ENCODE data around the gene GNB1. TPM values are rescaled to one million over a fixed set of nuclear protein-coding genes. Genes with fewer than 3 reads are reported as not detected.

Gene GNB1
- total RNA-seq, 1 experiment from 2014 or later, result 611 TPM

- peak; percentile 50 for TF ChIP-seq CTCF (conservative IDR thresholded peaks at IDR 0.05; ENCODE audit: low read depth, low read length)
- TF ChIP-seq EZH2 (IDR thresholded peaks at IDR 0.05; ENCODE audit: borderline replicate concordance, low read depth, low read length, poor library complexity, severe bottlenecking), result no peak
- no peak overlapping the region for H3K4me3 ChIP-seq (ENCODE audit: low read depth, low read length, poor library complexity, severe bottlenecking)
- peaks cover 89% of the 10 kb centered on the region for H3K36me3 ChIP-seq (ENCODE audit: insufficient read depth, low read length, poor library complexity, severe bottlenecking)
- no peaks in the 10 kb centered on the region for H3K27me3 ChIP-seq (replicated peaks; ENCODE audit: insufficient read depth, low read depth, low read length, poor library complexity)
- H3K4me1 ChIP-seq (ENCODE audit: insufficient read depth, low read length, poor library complexity, severe bottlenecking), result no peaks in the 10 kb centered on the region
- ChIA-PET POLR2A (ENCODE audit: low non-redundant PET) (no interaction called here), CTCF (interaction anchor here (1.4 kb wide), 1 partner anchor 117 kb away, joined by 9 read pairs; no protein-coding TSS in a partner anchor)
- no peak for DNase-seq (ENCODE audit: low spot score)
- no TSS peak for BruUV-seq (replicated peaks)
- intact Hi-C loops (cut with micrococcal nuclease; ENCODE audit: unreplicated experiment), result no loop called here
- H3K27ac ChIP-seq (ENCODE audit: low read depth, low read length, poor library complexity, severe bottlenecking), result peak overlapping the region; percentile 50
- no peaks in the 10 kb centered on the region for H3K9me3 ChIP-seq (ENCODE audit: low read depth, low read length, poor library complexity, severe bottlenecking)
Measured at GRCh38 chr1:1788646-1789431, 102.0 kb downstream of the GNB1 start.

GRCh38 chr1:1788136-1788535 lies 102.8 kb downstream of the GNB1 start:
- CTCF ChIA-PET, result no interaction called here
- H3K4me1 ChIP-seq (ENCODE audit: insufficient read depth, low read length, poor library complexity, severe bottlenecking), result no peaks in the 10 kb centered on the region
- no TSS peak for BruUV-seq (replicated peaks)

GRCh38 chr1:1786836-1787605 lies 103.9 kb downstream of the GNB1 start:
- H3K4me1 ChIP-seq (ENCODE audit: insufficient read depth, low read length, poor library complexity, severe bottlenecking), result peaks cover 4% of the 10 kb centered on the region
- POLR2A ChIA-PET (ENCODE audit: low non-redundant PET), result no interaction called here
- CTCF ChIA-PET, result no interaction called here
- peaks cover 71% of the 10 kb centered on the region for H3K36me3 ChIP-seq (ENCODE audit: insufficient read depth, low read length, poor library complexity, severe bottlenecking)
- TF ChIP-seq EZH2 (IDR thresholded peaks at IDR 0.05; ENCODE audit: borderline replicate concordance, low read depth, low read length, poor library complexity, severe bottlenecking) (no peak), CTCF (conservative IDR thresholded peaks at IDR 0.05; ENCODE audit: low read depth, low read length) (no peak)
- no peak for DNase-seq (ENCODE audit: low spot score)
- no TSS peak for BruUV-seq (replicated peaks)
- intact Hi-C loops (cut with micrococcal nuclease; ENCODE audit: unreplicated experiment), result no loop called here
- H3K4me3 ChIP-seq (ENCODE audit: low read depth, low read length, poor library complexity, severe bottlenecking), result no peak overlapping the region
- H3K27me3 ChIP-seq (replicated peaks; ENCODE audit: insufficient read depth, low read depth, low read length, poor library complexity), result no peaks in the 10 kb centered on the region
- H3K27ac ChIP-seq (ENCODE audit: low read depth, low read length, poor library complexity, severe bottlenecking), result no peak overlapping the region
- H3K9me3 ChIP-seq (ENCODE audit: low read depth, low read length, poor library complexity, severe bottlenecking), result no peaks in the 10 kb centered on the region

More at GRCh38 chr1:1788136-1788535, 102.8 kb downstream of the GNB1 start:
- TF ChIP-seq CTCF (conservative IDR thresholded peaks at IDR 0.05; ENCODE audit: low read depth, low read length), result no peak
- TF ChIP-seq EZH2 (IDR thresholded peaks at IDR 0.05; ENCODE audit: borderline replicate concordance, low read depth, low read length, poor library complexity, severe bottlenecking), result no peak
- Histone ChIP-seq H3K27ac (ENCODE audit: low read depth, low read length, poor library complexity, severe bottlenecking) (peak overlapping the region; percentile 50), H3K9me3 (ENCODE audit: low read depth, low read length, poor library complexity, severe bottlenecking) (no peaks in the 10 kb centered on the region), H3K4me3 (ENCODE audit: low read depth, low read length, poor library complexity, severe bottlenecking) (no peak overlapping the region), H3K27me3 (replicated peaks; ENCODE audit: insufficient read depth, low read depth, low read length, poor library complexity) (no peaks in the 10 kb centered on the region), H3K36me3 (ENCODE audit: insufficient read depth, low read length, poor library complexity, severe bottlenecking) (peaks cover 82% of the 10 kb centered on the region)
- POLR2A ChIA-PET (ENCODE audit: low non-redundant PET), result no interaction called here
- intact Hi-C loops (cut with micrococcal nuclease; ENCODE audit: unreplicated experiment), result no loop called here
- no peak for DNase-seq (ENCODE audit: low spot score)
